Lower leg skin (tissue), 4 donors: ENCODE results near the gene SOCS7. TPM values are rescaled to one million over a fixed set of nuclear protein-coding genes. Genes with fewer than 3 reads are reported as not detected.

Experiments
- DNase-seq, 2 donors: peaks; one replicate each; pipeline ENCODE4 v3.0.0-alpha.2; 2019; ENCODE audit warnings: low spot score in 2 of 2
- H3K4me3 ChIP-seq: fragments of 200-600 bp; sonication (generic); 2 replicates; pipeline ENCODE4 v1.5.1; 2017; ENCODE audit warnings: mild to moderate bottlenecking, low read depth; ENCODE audit not compliant: poor library complexity, severe bottlenecking
- CTCF ChIP-seq, 3 donors: fragments of 450-650 bp; IDR thresholded peaks; one replicate each; pipeline ENCODE4 v1.5.1; 2016; ENCODE audit warnings: antibody characterized with exemption in 3 of 3, mild to moderate bottlenecking in 3 of 3, moderate library complexity in 2 of 3
- POLR2A ChIP-seq, 2 donors: fragments of 450-650 bp; IDR thresholded peaks; one replicate each; pipeline ENCODE4 v1.6.1; 2016 to 2017; ENCODE audit warnings: antibody characterized with exemption in 2 of 2, mild to moderate bottlenecking in 1 of 2, moderate library complexity in 1 of 2
- WGBS, 2 donors: methylation state at CpG; one replicate each; pipeline ENCODE4 v1.1.5; 2018; 5-methylcytosine and 5-hydroxymethylcytosine counted together
- intact Hi-C: fragments of 100-400 bp; cut with DNase I; formaldehyde crosslinking; loops from one replicate; pipeline ENCODE4 v1.15.0; 2023; ENCODE audit warnings: low total_unique reads
- total RNA-seq, 4 donors: library from RNA; depleted of rRNA; stranded (reverse); fragments of >200 nt; gene quantifications; one replicate each; pipeline ENCODE4 v1.1.0, GENCODE V29; 2016

SOCS7 gene
- total RNA-seq, 4 donors from 2014 or later = 14.5 to 19.9 (median 19.3) TPM

- DNase-seq = no peak
- TF ChIP-seq CTCF (IDR thresholded peaks at IDR 0.05) (no peak), POLR2A (IDR thresholded peaks at IDR 0.05) (no peak)
- WGBS, 2 donors = 67 to 75% methylated on average over 7 of the region's 7 CpGs
- H3K4me3 ChIP-seq = no peak overlapping the region
- intact Hi-C loops = no loop called here
Measured at GRCh38 chr17:38354466-38354865, 2.8 kb downstream of the SOCS7 start.

- no peak for DNase-seq
- TF ChIP-seq POLR2A (IDR thresholded peaks at IDR 0.05) (no peak), CTCF (IDR thresholded peaks at IDR 0.05) (no peak)
- no peak overlapping the region for H3K4me3 ChIP-seq
- intact Hi-C loops = no loop called here
- WGBS, 2 donors = 79 to 87% methylated on average over 4 of the region's 4 CpGs
Measured at GRCh38 chr17:38355251-38355650, 3.6 kb downstream of the SOCS7 start.

- intact Hi-C loops = no loop called here
- 14 to 20% methylated on average over 2 of the region's 2 CpGs for WGBS, 2 donors
- no peak for TF ChIP-seq POLR2A (IDR thresholded peaks at IDR 0.05)
- H3K4me3 ChIP-seq = no peak overlapping the region
- DNase-seq = no peak
Measured at GRCh38 chr17:38357486-38358123, 6.0 kb downstream of the SOCS7 start.

- no peak overlapping the region for H3K4me3 ChIP-seq
- TF ChIP-seq POLR2A (IDR thresholded peaks at IDR 0.05) (no peak), CTCF (IDR thresholded peaks at IDR 0.05) (no peak)
- intact Hi-C loops = no loop called here
- WGBS, 2 donors = 59 to 60% methylated on average over 9 of the region's 9 CpGs
- DNase-seq = no peak
Measured at GRCh38 chr17:38358586-38359513, 7.2 kb downstream of the SOCS7 start.

GRCh38 chr17:38361694-38362465 is 10.2 kb downstream of the SOCS7 start:
- TF ChIP-seq CTCF (IDR thresholded peaks at IDR 0.05) = no peak
- TF ChIP-seq POLR2A (IDR thresholded peaks at IDR 0.05) = no peak
- intact Hi-C loops = no loop called here
- H3K4me3 ChIP-seq = no peak overlapping the region
- WGBS, 2 donors = 78 to 79% methylated on average over 5 of the region's 5 CpGs
- DNase-seq = no peak

DNA sequence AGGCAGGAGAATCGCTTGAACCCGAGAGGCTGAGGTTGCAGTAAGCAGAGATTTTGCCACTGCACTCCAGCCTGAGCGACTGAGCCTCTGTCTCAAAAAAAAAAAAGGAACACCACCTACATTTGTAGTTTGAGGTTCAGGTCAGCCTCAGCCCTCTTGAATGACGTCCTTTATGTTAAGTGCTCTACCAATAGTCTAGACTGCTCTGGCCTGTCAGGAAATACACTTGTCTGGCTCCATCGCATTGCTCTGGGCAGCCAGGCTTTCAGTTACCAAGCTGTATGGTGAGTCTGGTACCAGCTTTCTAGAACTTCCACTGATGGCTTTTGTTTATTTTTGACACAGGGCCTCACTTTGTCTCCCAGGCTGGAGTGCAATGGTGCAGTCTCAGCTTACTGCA is 11.4 kb downstream of the SOCS7 start:
- 96% methylated on average over 5 of the region's 5 CpGs for WGBS, 2 donors
- no peak for DNase-seq

More for the DNA sequence above, 11.4 kb downstream of the SOCS7 start:
- no peak overlapping the region for H3K4me3 ChIP-seq
- TF ChIP-seq POLR2A (IDR thresholded peaks at IDR 0.05) = no peak
- TF ChIP-seq CTCF (IDR thresholded peaks at IDR 0.05) = no peak
- intact Hi-C loops = no loop called here
